ENCODE measurements around the gene BRCA1. TPM values are rescaled to one million over a fixed set of nuclear protein-coding genes. Genes with fewer than 3 reads are reported as not detected.

The BRCA1 gene
- polyA plus RNA-seq, 1 experiment, result 9.4 TPM

DNA sequence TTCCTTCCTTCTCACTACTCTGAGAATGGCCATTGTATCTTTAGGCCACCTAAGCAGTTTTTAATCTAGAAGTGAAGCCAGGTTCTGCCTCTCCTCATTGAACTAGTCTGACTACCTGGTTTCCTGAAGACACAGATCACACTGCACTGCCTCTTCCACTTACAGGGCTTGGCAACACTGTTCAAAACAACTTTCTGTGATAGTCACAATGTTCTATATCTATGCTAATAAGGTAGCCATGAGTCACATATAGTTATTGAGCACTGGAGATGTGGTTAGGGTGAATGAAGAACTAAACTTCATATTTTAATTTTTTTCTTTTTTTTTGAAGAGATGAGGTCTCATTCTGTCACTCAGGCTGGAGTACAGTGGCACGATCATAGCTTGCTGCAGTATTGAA is 73.2 kb downstream of the BRCA1 start:
- H3K4me3 ChIP-seq (ENCODE audit: low read depth, low read length), result no peak overlapping the region
- DNase-seq (ENCODE audit: low read depth), result no peak
- POLR2A ChIA-PET, result no interaction called here
- no peaks in the 10 kb centered on the region for H3K27me3 ChIP-seq (ENCODE audit: control insufficient read depth, insufficient read depth, low read length)
- no peaks in the 10 kb centered on the region for H3K36me3 ChIP-seq (ENCODE audit: control insufficient read depth, insufficient read depth, low read length)
- TF ChIP-seq, protein P1, sequence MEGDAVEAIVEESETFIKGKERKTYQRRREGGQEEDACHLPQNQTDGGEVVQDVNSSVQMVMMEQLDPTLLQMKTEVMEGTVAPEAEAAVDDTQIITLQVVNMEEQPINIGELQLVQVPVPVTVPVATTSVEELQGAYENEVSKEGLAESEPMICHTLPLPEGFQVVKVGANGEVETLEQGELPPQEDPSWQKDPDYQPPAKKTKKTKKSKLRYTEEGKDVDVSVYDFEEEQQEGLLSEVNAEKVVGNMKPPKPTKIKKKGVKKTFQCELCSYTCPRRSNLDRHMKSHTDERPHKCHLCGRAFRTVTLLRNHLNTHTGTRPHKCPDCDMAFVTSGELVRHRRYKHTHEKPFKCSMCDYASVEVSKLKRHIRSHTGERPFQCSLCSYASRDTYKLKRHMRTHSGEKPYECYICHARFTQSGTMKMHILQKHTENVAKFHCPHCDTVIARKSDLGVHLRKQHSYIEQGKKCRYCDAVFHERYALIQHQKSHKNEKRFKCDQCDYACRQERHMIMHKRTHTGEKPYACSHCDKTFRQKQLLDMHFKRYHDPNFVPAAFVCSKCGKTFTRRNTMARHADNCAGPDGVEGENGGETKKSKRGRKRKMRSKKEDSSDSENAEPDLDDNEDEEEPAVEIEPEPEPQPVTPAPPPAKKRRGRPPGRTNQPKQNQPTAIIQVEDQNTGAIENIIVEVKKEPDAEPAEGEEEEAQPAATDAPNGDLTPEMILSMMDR (IDR thresholded peaks at IDR 0.05; ENCODE audit: insufficient read depth, low read depth, low read length), result no peak
- CTCF ChIA-PET, result no interaction called here

DNA sequence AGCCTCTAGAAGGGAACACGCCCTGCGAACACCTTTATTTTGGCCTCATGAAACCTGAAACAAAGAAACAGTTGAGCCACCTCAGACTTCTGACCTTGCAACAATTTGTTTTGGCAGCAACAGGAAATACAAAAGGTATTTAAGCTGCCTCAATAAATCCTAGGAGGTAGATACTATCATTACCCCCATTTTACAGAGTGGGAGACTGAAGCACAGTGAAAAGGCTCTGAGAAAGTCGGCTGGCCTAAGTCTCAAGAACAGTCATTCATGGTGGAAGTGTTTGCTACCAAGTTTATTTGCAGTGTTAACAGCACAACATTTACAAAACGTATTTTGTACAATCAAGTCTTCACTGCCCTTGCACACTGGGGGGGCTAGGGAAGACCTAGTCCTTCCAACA is 81.1 kb downstream of the BRCA1 start:
- CTCF ChIA-PET, result interaction anchor here (1.3 to 1.9 kb wide), 2 partner anchors 20 to 80 kb away, joined by 3 to 8 read pairs; no protein-coding TSS in a partner anchor
- DNase-seq (ENCODE audit: low read depth), result no peak
- Histone ChIP-seq H3K4me3 (ENCODE audit: low read depth, low read length) (no peak overlapping the region), H3K27me3 (ENCODE audit: control insufficient read depth, insufficient read depth, low read length) (no peaks in the 10 kb centered on the region), H3K36me3 (ENCODE audit: control insufficient read depth, insufficient read depth, low read length) (no peaks in the 10 kb centered on the region)
- POLR2A ChIA-PET, result no interaction called here
- TF ChIP-seq, protein P1 (IDR thresholded peaks at IDR 0.05; ENCODE audit: insufficient read depth, low read depth, low read length), result no peak

DNA sequence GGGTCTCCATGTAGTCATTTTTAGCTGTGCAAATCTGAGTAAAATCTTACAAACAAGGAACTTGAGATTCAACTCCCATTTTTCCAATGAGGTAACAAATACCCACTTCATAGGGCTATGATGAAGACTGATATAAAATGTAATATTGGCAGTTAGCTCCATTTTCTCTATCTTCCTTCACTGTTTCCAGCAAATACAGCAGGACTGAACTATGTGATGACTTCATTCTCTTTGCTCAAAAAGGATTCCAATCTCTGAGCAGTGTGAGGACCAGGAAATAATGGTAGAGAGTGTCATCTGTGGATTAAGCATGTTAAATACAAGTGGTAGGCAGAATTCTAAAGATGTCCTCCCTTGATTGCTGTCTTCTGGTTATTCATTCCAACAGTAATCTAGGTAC is 81.9 kb downstream of the BRCA1 start:
- DNase-seq (ENCODE audit: low read depth), result no peak
- TF ChIP-seq, protein P1 (IDR thresholded peaks at IDR 0.05; ENCODE audit: insufficient read depth, low read depth, low read length), result no peak
- no peak overlapping the region for H3K4me3 ChIP-seq (ENCODE audit: low read depth, low read length)
- H3K27me3 ChIP-seq (ENCODE audit: control insufficient read depth, insufficient read depth, low read length), result no peaks in the 10 kb centered on the region
- ChIA-PET CTCF (interaction anchor here (1.3 to 1.9 kb wide), 2 partner anchors 19 to 81 kb away, joined by 3 to 8 read pairs; no protein-coding TSS in a partner anchor), POLR2A (no interaction called here)
- H3K36me3 ChIP-seq (ENCODE audit: control insufficient read depth, insufficient read depth, low read length), result no peaks in the 10 kb centered on the region

DNA sequence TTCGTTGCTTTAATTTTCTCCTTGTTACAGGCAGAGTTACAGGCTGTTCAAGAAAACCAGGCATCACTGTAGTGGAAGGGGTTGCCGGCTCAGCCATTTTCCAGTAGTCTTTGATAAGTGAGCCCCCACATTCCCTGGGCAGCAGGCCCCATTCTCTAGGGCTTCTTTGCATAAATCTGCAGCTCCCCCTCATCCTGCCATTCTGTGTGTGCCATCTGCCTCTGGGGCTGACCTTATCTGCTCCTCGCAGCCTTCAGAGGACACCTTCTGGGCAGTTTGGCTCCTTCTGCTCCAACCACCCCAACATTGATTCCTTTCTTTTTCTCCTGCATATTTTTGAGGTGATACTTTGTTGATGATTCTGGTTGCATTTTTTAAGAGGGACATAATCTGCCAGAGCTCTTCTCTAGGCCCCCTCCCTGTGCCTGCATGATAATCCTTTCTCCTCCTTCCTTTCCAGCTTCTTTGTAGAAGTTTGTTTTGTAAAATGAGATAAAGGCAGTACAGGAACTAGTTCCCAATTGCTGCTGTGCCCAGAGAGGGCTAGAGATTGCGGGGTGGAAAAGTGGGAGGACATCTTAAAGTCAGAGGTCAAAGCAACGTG is 83.0 kb downstream of the BRCA1 start:
- ChIA-PET POLR2A (no interaction called here), CTCF (interaction anchor here (1.0 to 1.9 kb wide), 5 partner anchors 16 to 83 kb away, joined by 3 to 8 read pairs (median 3); partner anchors contain the start of gene BRCA1)
- Histone ChIP-seq H3K4me3 (ENCODE audit: low read depth, low read length) (no peak overlapping the region), H3K36me3 (ENCODE audit: control insufficient read depth, insufficient read depth, low read length) (no peaks in the 10 kb centered on the region), H3K27me3 (ENCODE audit: control insufficient read depth, insufficient read depth, low read length) (no peaks in the 10 kb centered on the region)
- no peak for DNase-seq (ENCODE audit: low read depth)
- TF ChIP-seq, protein P1 (IDR thresholded peaks at IDR 0.05; ENCODE audit: insufficient read depth, low read depth, low read length), result no peak

DNA sequence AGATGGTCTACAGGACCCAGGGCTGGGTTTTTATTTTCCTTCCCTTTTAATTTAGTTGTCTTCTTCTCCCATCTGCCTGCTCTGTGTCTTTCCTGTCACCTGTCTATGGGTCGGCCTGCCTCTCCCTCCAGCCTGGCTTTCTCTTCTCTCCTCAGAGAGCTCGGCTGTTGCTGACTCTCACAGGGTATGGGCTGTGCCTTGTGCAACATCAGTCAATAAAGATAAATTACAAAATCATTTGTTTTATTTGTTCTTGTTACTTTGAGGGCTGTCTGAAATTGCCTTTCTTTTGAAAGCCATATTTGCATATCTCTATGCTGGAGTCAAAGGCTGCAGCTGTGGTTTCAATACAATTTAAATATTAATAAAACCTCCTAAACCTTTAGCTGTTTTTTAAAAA is 84.5 kb downstream of the BRCA1 start:
- TF ChIP-seq, protein P1 (IDR thresholded peaks at IDR 0.05; ENCODE audit: insufficient read depth, low read depth, low read length), result no peak
- POLR2A ChIA-PET, result no interaction called here

More for the DNA sequence above, 84.5 kb downstream of the BRCA1 start:
- Histone ChIP-seq H3K36me3 (ENCODE audit: control insufficient read depth, insufficient read depth, low read length) (no peaks in the 10 kb centered on the region), H3K27me3 (ENCODE audit: control insufficient read depth, insufficient read depth, low read length) (no peaks in the 10 kb centered on the region), H3K4me3 (ENCODE audit: low read depth, low read length) (no peak overlapping the region)
- DNase-seq (ENCODE audit: low read depth), result no peak
- CTCF ChIA-PET, result interaction anchor here (1.4 kb wide), 1 partner anchor 16 kb away, joined by 3 read pairs; no protein-coding TSS in a partner anchor

Measured in BJ (cell line).